A549 treated with DMSO at 1 μM for 4 hours (cell line): ENCODE data around the gene NLRP13. TPM values are rescaled to one million over a fixed set of nuclear protein-coding genes. Genes with fewer than 3 reads are reported as not detected.

Experiments
- total RNA-seq: library from RNA; stranded (reverse); fragments of 200-300 nt; extraction: Qiagen RNA extraction; gene quantifications from 5 replicates; pipeline ENCODE4 v1.2.3, GENCODE V29; 2022; ENCODE audit warnings: low read depth

NLRP13 gene
- not detected in 5 replicates for total RNA-seq

GRCh38 chr19:55931936-55932386 lies at the start of gene NLRP13:
Gene NLRP13, minus strand, starts transcription at chr19:55932336. Its CDS starts 25 bp downstream, at chr19:55932311.

GRCh38 chr19:55947532-55947931 lies 15.4 kb upstream of the NLRP13 start, which contains the start of gene NLRP8:
Gene NLRP8, plus strand, starts transcription at chr19:55947832.

Other genes with a start within 250 kb of the NLRP13 start
- gene NLRP9, start 193.9 kb downstream of the NLRP13 start, total RNA-seq: not detected in 5 replicates
- gene RFPL4A, start 173.2 kb downstream of the NLRP13 start, total RNA-seq: 0.13 to 0.63 TPM (median 0.53 TPM) in 5 replicates
- gene RFPL4AL1, start 163.2 kb downstream of the NLRP13 start, total RNA-seq: 0.12 to 0.34 TPM (median 0.12 TPM) in 3 of 5 replicates, not detected in the others
- gene NLRP11, start 100.3 kb downstream of the NLRP13 start, total RNA-seq: 0.02 TPM in 1 of 5 replicates, not detected in the others
- gene NLRP4, start 95.8 kb downstream of the NLRP13 start, total RNA-seq: not detected in 5 replicates
- not detected in 5 replicates for gene NLRP8, start 15.5 kb upstream of the NLRP13 start, total RNA-seq
- gene NLRP5, start 54.4 kb upstream of the NLRP13 start, total RNA-seq: not detected in 5 replicates
- gene ZNF787, start 189.0 kb upstream of the NLRP13 start, total RNA-seq: 27.3 to 48.7 TPM (median 43.4 TPM) in 5 replicates
- gene ZNF444, start 209.0 kb upstream of the NLRP13 start, total RNA-seq: 16.6 to 29.1 TPM (median 26.4 TPM) in 5 replicates
- not detected in 5 replicates for gene GALP, start 243.7 kb upstream of the NLRP13 start, total RNA-seq